Measurements from ENCODE around the gene VPS16. TPM values are rescaled to one million over a fixed set of nuclear protein-coding genes. Genes with fewer than 3 reads are reported as not detected.

VPS16 gene
- total RNA-seq, 1 experiment from 2014 or later = 46.6 TPM

DNA sequence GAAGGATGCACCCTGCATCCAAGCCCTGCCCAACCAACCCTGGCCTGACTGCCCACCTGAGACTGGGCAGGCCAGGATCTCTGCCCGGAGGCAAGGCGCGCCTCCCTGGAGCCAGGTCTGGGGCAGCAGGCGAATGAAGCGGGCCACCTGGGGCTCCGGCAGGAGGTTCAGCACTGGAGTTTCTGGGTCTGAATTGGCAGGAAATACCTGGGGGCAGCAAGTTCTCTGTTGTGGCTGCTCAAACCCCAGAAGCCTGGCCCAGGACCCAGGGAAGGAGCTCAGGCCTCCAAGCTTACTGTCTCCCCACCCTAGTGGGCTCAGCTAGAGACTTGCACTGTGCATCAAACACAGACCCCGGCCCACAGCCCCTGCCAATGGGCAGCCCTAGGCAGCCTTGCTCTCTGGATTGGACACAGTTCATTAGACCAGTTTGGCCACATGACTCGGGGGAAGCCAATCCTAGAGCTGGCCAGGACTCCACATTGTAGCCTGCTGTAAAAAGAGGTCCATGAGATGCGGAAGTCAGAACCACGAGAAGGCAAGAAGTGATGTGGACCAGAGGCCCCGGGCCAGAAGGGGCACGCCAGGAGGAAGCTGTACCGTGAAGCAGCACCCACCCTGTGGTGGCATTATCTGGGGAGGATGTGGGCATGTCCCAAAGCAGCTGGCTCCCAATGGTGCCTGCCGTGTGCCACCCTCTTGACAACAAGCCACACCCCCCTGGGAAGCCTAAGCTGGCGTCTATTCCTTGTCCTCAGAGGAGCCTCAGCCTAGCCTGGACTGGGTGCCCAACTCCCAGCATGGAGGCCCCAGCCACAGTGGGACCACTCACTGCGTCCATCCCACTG is 43.2 kb upstream of the VPS16 start:
- Mint-ChIP-seq H3K9me3 (ENCODE audit: unreplicated experiment) (no peaks in the 10 kb centered on the region), H3K27ac (ENCODE audit: unreplicated experiment) (no peak overlapping the region), H3K27me3 (ENCODE audit: insufficient read depth, unreplicated experiment) (peaks cover 17% of the 10 kb centered on the region), H3K4me3 (ENCODE audit: unreplicated experiment) (no peak overlapping the region), H3K36me3 (ENCODE audit: insufficient read depth, unreplicated experiment) (no peaks in the 10 kb centered on the region), H3K4me1 (ENCODE audit: low read depth, unreplicated experiment) (no peaks in the 10 kb centered on the region)
- H3K4me1 ChIP-seq = no peaks in the 10 kb centered on the region
- ChIA-PET POLR2A (no interaction called here), CTCF (no interaction called here)
- no peaks in the 10 kb centered on the region for H3K9me3 ChIP-seq
- H3K27me3 ChIP-seq (replicated peaks; ENCODE audit: control insufficient read depth, insufficient read depth, low read length) = peaks cover 2% of the 10 kb centered on the region
- BruUV-seq (replicated peaks) = no TSS peak
- intact Hi-C loops (cut with micrococcal nuclease; ENCODE audit: unreplicated experiment) = no loop called here
- no peak overlapping the region for H3K4me3 ChIP-seq (ENCODE audit: low read depth, low read length)
- DNase-seq = no peak
- TF ChIP-seq, protein P1, sequence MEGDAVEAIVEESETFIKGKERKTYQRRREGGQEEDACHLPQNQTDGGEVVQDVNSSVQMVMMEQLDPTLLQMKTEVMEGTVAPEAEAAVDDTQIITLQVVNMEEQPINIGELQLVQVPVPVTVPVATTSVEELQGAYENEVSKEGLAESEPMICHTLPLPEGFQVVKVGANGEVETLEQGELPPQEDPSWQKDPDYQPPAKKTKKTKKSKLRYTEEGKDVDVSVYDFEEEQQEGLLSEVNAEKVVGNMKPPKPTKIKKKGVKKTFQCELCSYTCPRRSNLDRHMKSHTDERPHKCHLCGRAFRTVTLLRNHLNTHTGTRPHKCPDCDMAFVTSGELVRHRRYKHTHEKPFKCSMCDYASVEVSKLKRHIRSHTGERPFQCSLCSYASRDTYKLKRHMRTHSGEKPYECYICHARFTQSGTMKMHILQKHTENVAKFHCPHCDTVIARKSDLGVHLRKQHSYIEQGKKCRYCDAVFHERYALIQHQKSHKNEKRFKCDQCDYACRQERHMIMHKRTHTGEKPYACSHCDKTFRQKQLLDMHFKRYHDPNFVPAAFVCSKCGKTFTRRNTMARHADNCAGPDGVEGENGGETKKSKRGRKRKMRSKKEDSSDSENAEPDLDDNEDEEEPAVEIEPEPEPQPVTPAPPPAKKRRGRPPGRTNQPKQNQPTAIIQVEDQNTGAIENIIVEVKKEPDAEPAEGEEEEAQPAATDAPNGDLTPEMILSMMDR (IDR thresholded peaks at IDR 0.05; ENCODE audit: insufficient read depth in 1 of 2, low read depth in 1 of 2, low read length in 1 of 2, severe bottlenecking in 1 of 2, unreplicated experiment in 1 of 2) = no peak
- no peaks in the 10 kb centered on the region for H3K36me3 ChIP-seq (ENCODE audit: control insufficient read depth, insufficient read depth, low read length)

DNA sequence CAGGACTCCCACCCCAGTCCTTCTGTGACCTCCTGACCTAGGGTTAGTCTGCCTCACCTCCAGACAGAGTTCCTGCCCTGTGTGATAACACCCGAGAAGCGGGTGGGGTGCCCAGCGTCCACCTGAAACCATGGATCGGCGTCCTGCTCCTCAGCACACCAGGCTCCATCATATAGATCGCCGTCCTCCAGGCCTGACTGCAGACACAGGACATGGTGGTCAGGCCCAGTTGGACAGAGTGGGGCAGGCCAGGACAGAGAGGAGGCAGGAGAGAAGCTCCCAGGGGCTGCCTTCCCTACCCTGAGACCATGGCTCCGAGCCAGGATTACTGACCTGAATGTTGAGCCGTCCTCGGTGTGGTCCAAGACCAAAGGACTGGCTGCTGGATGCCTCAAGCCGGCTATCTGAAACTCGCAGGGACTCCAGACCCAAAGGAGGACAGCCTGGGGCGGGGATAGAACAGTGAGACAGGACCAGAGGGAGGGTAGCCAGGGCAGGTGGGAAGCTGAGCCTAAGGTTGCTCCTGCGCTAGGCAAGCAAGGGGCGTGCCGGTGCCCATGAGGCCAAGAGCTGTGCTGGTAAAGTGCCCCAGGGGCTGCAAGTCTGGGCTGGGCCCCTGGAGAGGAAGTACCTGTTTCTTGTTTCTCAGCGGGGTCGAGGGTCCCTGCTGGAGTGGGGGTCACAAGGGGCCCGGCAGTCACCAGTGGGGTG is 42.3 kb upstream of the VPS16 start:
- no peaks in the 10 kb centered on the region for H3K9me3 ChIP-seq
- BruUV-seq (replicated peaks) = no TSS peak
- no peak for DNase-seq
- Mint-ChIP-seq H3K4me3 (ENCODE audit: unreplicated experiment) (no peak overlapping the region), H3K4me1 (ENCODE audit: low read depth, unreplicated experiment) (no peaks in the 10 kb centered on the region), H3K36me3 (ENCODE audit: insufficient read depth, unreplicated experiment) (no peaks in the 10 kb centered on the region), H3K27me3 (ENCODE audit: insufficient read depth, unreplicated experiment) (peaks cover 17% of the 10 kb centered on the region), H3K27ac (ENCODE audit: unreplicated experiment) (no peak overlapping the region), H3K9me3 (ENCODE audit: unreplicated experiment) (no peaks in the 10 kb centered on the region)
- H3K4me1 ChIP-seq = no peaks in the 10 kb centered on the region
- no peak overlapping the region for H3K4me3 ChIP-seq (ENCODE audit: low read depth, low read length)
- TF ChIP-seq, protein P1 (IDR thresholded peaks at IDR 0.05; ENCODE audit: insufficient read depth in 1 of 2, low read depth in 1 of 2, low read length in 1 of 2, severe bottlenecking in 1 of 2, unreplicated experiment in 1 of 2) = no peak
- POLR2A ChIA-PET = no interaction called here
- CTCF ChIA-PET = no interaction called here
- intact Hi-C loops (cut with micrococcal nuclease; ENCODE audit: unreplicated experiment) = no loop called here
- peaks cover 2% of the 10 kb centered on the region for H3K27me3 ChIP-seq (replicated peaks; ENCODE audit: control insufficient read depth, insufficient read depth, low read length)
- H3K36me3 ChIP-seq (ENCODE audit: control insufficient read depth, insufficient read depth, low read length) = no peaks in the 10 kb centered on the region

DNA sequence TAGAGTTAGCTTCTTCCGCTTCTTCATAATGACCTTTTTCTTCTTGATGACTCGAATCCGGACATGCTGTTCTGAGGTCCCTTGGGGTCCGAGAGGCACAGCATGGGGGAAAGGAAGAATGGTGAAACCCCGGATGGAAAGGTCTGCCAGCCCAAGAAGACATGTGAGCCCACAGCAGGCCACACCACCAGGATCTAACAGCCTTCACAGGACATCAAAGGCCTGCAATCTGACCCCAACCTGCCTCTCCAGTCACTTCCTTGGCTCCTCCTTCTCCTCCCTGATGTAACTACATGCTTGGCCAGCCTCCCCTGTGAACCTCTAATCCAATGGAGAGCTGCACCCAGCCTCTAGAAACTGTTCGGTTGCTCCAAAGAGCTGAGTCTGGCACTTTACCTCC is 41.7 kb upstream of the VPS16 start:
- Mint-ChIP-seq H3K36me3 (ENCODE audit: insufficient read depth, unreplicated experiment) (no peaks in the 10 kb centered on the region), H3K9me3 (ENCODE audit: unreplicated experiment) (no peaks in the 10 kb centered on the region), H3K27ac (ENCODE audit: unreplicated experiment) (no peak overlapping the region), H3K4me1 (ENCODE audit: low read depth, unreplicated experiment) (no peaks in the 10 kb centered on the region), H3K4me3 (ENCODE audit: unreplicated experiment) (no peak overlapping the region), H3K27me3 (ENCODE audit: insufficient read depth, unreplicated experiment) (peaks cover 12% of the 10 kb centered on the region)
- Histone ChIP-seq H3K36me3 (ENCODE audit: control insufficient read depth, insufficient read depth, low read length) (no peaks in the 10 kb centered on the region), H3K9me3 (no peaks in the 10 kb centered on the region), H3K4me1 (no peaks in the 10 kb centered on the region), H3K27me3 (replicated peaks; ENCODE audit: control insufficient read depth, insufficient read depth, low read length) (peaks cover 2% of the 10 kb centered on the region), H3K4me3 (ENCODE audit: low read depth, low read length) (no peak overlapping the region)
- TF ChIP-seq, protein P1 (IDR thresholded peaks at IDR 0.05; ENCODE audit: insufficient read depth in 1 of 2, low read depth in 1 of 2, low read length in 1 of 2, severe bottlenecking in 1 of 2, unreplicated experiment in 1 of 2) = no peak
- CTCF ChIA-PET = no interaction called here
- no peak for DNase-seq
- no TSS peak for BruUV-seq (replicated peaks)
- POLR2A ChIA-PET = no interaction called here
- intact Hi-C loops (cut with micrococcal nuclease; ENCODE audit: unreplicated experiment) = no loop called here
